Measurements from ENCODE around the gene ELOA.

Gene ELOA, protein sequence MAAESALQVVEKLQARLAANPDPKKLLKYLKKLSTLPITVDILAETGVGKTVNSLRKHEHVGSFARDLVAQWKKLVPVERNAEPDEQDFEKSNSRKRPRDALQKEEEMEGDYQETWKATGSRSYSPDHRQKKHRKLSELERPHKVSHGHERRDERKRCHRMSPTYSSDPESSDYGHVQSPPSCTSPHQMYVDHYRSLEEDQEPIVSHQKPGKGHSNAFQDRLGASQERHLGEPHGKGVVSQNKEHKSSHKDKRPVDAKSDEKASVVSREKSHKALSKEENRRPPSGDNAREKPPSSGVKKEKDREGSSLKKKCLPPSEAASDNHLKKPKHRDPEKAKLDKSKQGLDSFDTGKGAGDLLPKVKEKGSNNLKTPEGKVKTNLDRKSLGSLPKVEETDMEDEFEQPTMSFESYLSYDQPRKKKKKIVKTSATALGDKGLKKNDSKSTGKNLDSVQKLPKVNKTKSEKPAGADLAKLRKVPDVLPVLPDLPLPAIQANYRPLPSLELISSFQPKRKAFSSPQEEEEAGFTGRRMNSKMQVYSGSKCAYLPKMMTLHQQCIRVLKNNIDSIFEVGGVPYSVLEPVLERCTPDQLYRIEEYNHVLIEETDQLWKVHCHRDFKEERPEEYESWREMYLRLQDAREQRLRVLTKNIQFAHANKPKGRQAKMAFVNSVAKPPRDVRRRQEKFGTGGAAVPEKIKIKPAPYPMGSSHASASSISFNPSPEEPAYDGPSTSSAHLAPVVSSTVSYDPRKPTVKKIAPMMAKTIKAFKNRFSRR

GRCh38 chr1:23743287-23744152, at the start of gene ELOA:
Gene ELOA, plus strand, starts transcription at chr1:23743471. Its CDS starts 33 bp downstream, at chr1:23743504.
- peaks cover 13% of the 10 kb centered on the region for H3K4me1 ChIP-seq (ENCODE audit: control insufficient read depth, insufficient read depth, low read length)
- no peaks in the 10 kb centered on the region for H3K27me3 ChIP-seq (ENCODE audit: control insufficient read depth, insufficient read depth, low read length)
- peak within 1 kb of the TSS; percentile 95 for H3K9ac ChIP-seq (ENCODE audit: low read length)
- no peaks in the 10 kb centered on the region for H3K9me3 ChIP-seq (ENCODE audit: control insufficient read depth, insufficient read depth, low read depth, low read length)
- peaks cover 22% of the 10 kb centered on the region for H3K36me3 ChIP-seq (ENCODE audit: control insufficient read depth, insufficient read depth, low read length)
- H3K4me3 ChIP-seq (ENCODE audit: low read depth, low read length) = peak within 1 kb of the TSS; percentile 99
- H3K27ac ChIP-seq (ENCODE audit: low read depth, low read length) = peak within 1 kb of the TSS; percentile 89

- H3K4me3 ChIP-seq (ENCODE audit: low read depth, low read length) = peak overlapping the region; percentile 82
- no peak overlapping the region for H3K27ac ChIP-seq (ENCODE audit: low read depth, low read length)
- peaks cover 66% of the 10 kb centered on the region for H3K36me3 ChIP-seq (ENCODE audit: control insufficient read depth, insufficient read depth, low read length)
- 0 out of 2 replicates have a peak, but pooled peaks cover 2% of the 10 kb centered on the region for H3K9me3 ChIP-seq (ENCODE audit: control insufficient read depth, insufficient read depth, low read depth, low read length)
- H3K27me3 ChIP-seq (ENCODE audit: control insufficient read depth, insufficient read depth, low read length) = no peaks in the 10 kb centered on the region
- H3K9ac ChIP-seq (ENCODE audit: low read length) = peak overlapping the region; percentile 94
- peaks cover 7% of the 10 kb centered on the region for H3K4me1 ChIP-seq (ENCODE audit: control insufficient read depth, insufficient read depth, low read length)
These were observed 49.7 kb upstream of the ELOA start for GRCh38 chr1:23693599-23693998.

DNA sequence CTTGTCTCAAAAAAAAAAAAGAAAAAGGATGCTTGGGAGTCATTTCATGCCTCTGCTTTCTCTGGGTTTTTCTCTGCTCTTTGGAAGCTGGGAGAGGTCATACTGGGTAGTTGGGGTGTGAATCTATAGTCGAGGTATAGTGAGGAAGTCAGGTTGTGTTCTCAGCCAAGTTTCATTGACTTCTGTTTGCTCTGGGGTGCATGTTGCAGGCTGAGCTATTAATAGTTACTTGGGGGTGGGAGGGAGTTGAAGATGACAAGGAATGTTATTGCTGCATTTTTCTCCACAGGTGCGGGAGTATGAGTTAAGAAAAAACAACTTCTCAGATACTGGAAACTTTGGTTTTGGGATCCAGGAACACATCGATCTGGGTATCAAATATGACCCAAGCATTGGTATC, 48.9 kb upstream of the ELOA start:
- Histone ChIP-seq H3K9me3 (ENCODE audit: control insufficient read depth, insufficient read depth, low read depth, low read length) (0 out of 2 replicates have a peak, but pooled peaks cover 2% of the 10 kb centered on the region), H3K4me3 (ENCODE audit: low read depth, low read length) (peak overlapping the region; percentile 16; the same call in 1 of the 2 replicates), H3K27me3 (ENCODE audit: control insufficient read depth, insufficient read depth, low read length) (no peaks in the 10 kb centered on the region), H3K27ac (ENCODE audit: low read depth, low read length) (no peak overlapping the region), H3K4me1 (ENCODE audit: control insufficient read depth, insufficient read depth, low read length) (peaks cover 7% of the 10 kb centered on the region), H3K9ac (ENCODE audit: low read length) (no peak overlapping the region), H3K36me3 (ENCODE audit: control insufficient read depth, insufficient read depth, low read length) (peaks cover 74% of the 10 kb centered on the region)

- H3K27ac ChIP-seq (ENCODE audit: low read depth, low read length) = no peak overlapping the region
- H3K4me1 ChIP-seq (ENCODE audit: control insufficient read depth, insufficient read depth, low read length) = peaks cover 7% of the 10 kb centered on the region
- H3K36me3 ChIP-seq (ENCODE audit: control insufficient read depth, insufficient read depth, low read length) = peaks cover 87% of the 10 kb centered on the region
- no peak overlapping the region for H3K9ac ChIP-seq (ENCODE audit: low read length)
- H3K27me3 ChIP-seq (ENCODE audit: control insufficient read depth, insufficient read depth, low read length) = no peaks in the 10 kb centered on the region
- H3K9me3 ChIP-seq (ENCODE audit: control insufficient read depth, insufficient read depth, low read depth, low read length) = 0 out of 2 replicates have a peak, but pooled peaks cover 2% of the 10 kb centered on the region
- no peak overlapping the region for H3K4me3 ChIP-seq (ENCODE audit: low read depth, low read length)
These were observed 47.6 kb upstream of the ELOA start for GRCh38 chr1:23695667-23696066.

GRCh38 chr1:23696335-23696989, 46.8 kb upstream of the ELOA start:
- Histone ChIP-seq H3K27ac (ENCODE audit: low read depth, low read length) (no peak overlapping the region), H3K36me3 (ENCODE audit: control insufficient read depth, insufficient read depth, low read length) (peaks cover 94% of the 10 kb centered on the region), H3K9me3 (ENCODE audit: control insufficient read depth, insufficient read depth, low read depth, low read length) (no peaks in the 10 kb centered on the region), H3K27me3 (ENCODE audit: control insufficient read depth, insufficient read depth, low read length) (no peaks in the 10 kb centered on the region), H3K4me3 (ENCODE audit: low read depth, low read length) (no peak overlapping the region), H3K9ac (ENCODE audit: low read length) (no peak overlapping the region), H3K4me1 (ENCODE audit: control insufficient read depth, insufficient read depth, low read length) (peaks cover 7% of the 10 kb centered on the region)

DNA sequence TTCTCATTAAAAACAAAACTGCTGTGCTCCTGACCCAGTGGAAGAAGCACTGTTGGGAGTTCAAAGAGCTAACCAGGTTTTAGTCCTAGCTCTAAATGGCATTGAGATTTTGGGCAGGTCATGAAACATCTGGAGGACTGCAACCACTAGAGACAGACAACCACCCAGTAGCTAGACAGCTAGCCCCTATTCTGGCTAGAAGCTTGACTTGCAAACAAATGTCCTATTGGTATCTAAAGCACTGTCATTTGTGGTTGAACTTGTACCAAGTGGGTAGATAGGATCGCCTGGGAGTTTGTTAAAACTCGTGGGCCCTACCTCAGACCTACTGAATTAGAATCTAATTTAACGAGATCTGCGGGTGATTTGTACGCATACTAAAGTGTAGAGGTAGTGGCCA, 44.8 kb upstream of the ELOA start:
- Histone ChIP-seq H3K27me3 (ENCODE audit: control insufficient read depth, insufficient read depth, low read length) (no peaks in the 10 kb centered on the region), H3K9ac (ENCODE audit: low read length) (no peak overlapping the region), H3K4me3 (ENCODE audit: low read depth, low read length) (no peak overlapping the region), H3K9me3 (ENCODE audit: control insufficient read depth, insufficient read depth, low read depth, low read length) (no peaks in the 10 kb centered on the region), H3K36me3 (ENCODE audit: control insufficient read depth, insufficient read depth, low read length) (peaks cover 94% of the 10 kb centered on the region), H3K4me1 (ENCODE audit: control insufficient read depth, insufficient read depth, low read length) (no peaks in the 10 kb centered on the region), H3K27ac (ENCODE audit: low read depth, low read length) (no peak overlapping the region)

DNA sequence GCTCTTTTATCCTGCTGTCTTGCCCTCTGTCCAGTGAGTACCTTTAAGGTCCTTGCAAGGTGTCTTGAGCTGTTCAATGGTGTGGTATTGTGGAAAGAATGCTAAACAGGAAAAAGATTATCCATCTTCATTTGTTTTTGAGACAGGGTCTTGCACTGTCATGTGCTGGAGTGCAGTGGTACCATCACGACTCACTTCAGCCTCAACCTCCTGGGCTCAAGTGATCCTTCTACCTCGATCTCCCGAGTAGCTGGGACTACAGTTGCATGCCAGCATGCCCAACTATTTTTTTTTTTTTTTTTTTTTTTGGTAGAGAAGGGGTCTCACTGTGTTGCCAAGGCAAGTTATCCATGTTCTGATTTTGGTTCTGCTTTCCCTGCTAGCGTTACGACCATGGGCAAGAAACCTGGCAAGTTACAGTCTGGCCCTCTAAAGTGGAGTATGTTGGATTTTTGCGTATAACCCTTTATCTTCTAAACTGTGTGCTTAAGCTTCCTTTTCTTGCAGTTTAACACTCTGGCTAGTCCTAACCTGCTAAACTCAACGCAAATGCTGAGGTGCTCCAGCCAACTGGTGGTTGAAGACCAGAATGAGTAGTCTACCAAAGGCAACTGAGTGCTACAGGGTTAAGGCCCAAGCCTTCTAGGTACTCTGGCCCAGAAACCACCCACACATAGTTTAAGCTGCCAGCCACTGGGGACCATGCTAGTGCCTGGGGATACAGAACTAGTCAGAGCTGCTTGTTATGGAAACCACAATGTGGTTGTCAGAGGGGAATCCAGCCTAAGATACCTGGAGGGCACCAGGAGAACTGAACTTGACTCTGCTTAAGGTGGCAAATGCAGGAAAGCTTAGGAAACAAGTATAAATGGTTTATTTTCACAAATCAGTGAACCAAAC, 43.7 kb upstream of the ELOA start:
- Histone ChIP-seq H3K4me3 (ENCODE audit: low read depth, low read length) (no peak overlapping the region), H3K9me3 (ENCODE audit: control insufficient read depth, insufficient read depth, low read depth, low read length) (no peaks in the 10 kb centered on the region), H3K27ac (ENCODE audit: low read depth, low read length) (no peak overlapping the region), H3K36me3 (ENCODE audit: control insufficient read depth, insufficient read depth, low read length) (peaks cover 85% of the 10 kb centered on the region), H3K27me3 (ENCODE audit: control insufficient read depth, insufficient read depth, low read length) (no peaks in the 10 kb centered on the region), H3K4me1 (ENCODE audit: control insufficient read depth, insufficient read depth, low read length) (no peaks in the 10 kb centered on the region), H3K9ac (ENCODE audit: low read length) (no peak overlapping the region)

DNA sequence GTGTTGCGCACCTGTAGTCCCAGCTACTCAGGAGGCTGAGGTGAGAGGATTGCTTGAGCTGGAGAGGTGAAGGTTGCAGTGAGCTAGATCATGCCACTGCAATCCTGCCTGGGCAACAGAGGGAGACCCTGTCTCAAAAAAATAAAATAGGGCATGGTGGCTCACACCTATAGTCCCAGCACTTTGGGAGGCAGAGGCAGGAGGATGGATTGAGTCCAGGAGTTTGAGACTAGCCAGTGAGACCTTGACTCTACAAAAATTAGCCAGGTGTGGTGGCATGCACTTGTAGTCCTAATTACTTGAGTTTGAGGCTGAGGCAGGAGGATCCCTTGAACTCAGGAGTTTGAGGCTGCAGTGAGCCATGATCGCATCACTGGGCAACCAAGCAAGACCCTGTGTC, 42.0 kb upstream of the ELOA start:
- Histone ChIP-seq H3K9me3 (ENCODE audit: control insufficient read depth, insufficient read depth, low read depth, low read length) (no peaks in the 10 kb centered on the region), H3K4me1 (ENCODE audit: control insufficient read depth, insufficient read depth, low read length) (no peaks in the 10 kb centered on the region), H3K27me3 (ENCODE audit: control insufficient read depth, insufficient read depth, low read length) (no peaks in the 10 kb centered on the region), H3K9ac (ENCODE audit: low read length) (no peak overlapping the region), H3K4me3 (ENCODE audit: low read depth, low read length) (no peak overlapping the region), H3K27ac (ENCODE audit: low read depth, low read length) (no peak overlapping the region), H3K36me3 (ENCODE audit: control insufficient read depth, insufficient read depth, low read length) (peaks cover 72% of the 10 kb centered on the region)

DNA sequence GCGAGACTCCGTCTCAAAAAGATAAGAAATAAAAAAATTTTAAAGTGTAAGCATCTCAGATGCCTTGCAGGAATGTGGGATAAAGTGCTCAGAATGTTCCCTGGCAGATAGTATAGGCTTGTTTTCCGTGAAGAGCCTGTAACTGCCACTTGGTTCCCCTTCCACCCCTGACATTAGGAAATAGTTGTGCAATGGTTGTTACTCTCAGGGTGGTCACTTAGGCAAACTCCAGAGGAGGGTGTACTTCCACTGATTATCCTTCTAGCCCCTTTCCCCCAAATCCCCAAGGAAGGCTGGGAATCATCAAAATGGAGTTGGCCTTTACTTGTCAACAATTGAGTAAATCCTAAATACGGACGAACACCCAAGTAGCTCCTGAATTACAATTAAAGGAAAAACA, 41.3 kb upstream of the ELOA start:
- no peak overlapping the region for H3K4me3 ChIP-seq (ENCODE audit: low read depth, low read length)
- peaks cover 65% of the 10 kb centered on the region for H3K36me3 ChIP-seq (ENCODE audit: control insufficient read depth, insufficient read depth, low read length)
- no peaks in the 10 kb centered on the region for H3K4me1 ChIP-seq (ENCODE audit: control insufficient read depth, insufficient read depth, low read length)
- no peak overlapping the region for H3K27ac ChIP-seq (ENCODE audit: low read depth, low read length)
- H3K9ac ChIP-seq (ENCODE audit: low read length) = no peak overlapping the region
- no peaks in the 10 kb centered on the region for H3K9me3 ChIP-seq (ENCODE audit: control insufficient read depth, insufficient read depth, low read depth, low read length)
- H3K27me3 ChIP-seq (ENCODE audit: control insufficient read depth, insufficient read depth, low read length) = no peaks in the 10 kb centered on the region

Data from HUES6 (cell line).